HG03066 (cell line): ENCODE results near the gene TAF1A.

ENCODE experiments used
- ATAC-seq: cut with Tn5 transposase; IDR thresholded peaks from one replicate; pipeline ENCODE4 v1.9.1; 2021; ENCODE audit warnings: low read depth; ENCODE audit not compliant: unreplicated experiment

Gene TAF1A

GRCh38 chr1:222600281-222600680 is 10.5 kb upstream of the TAF1A start:
- no peak for ATAC-seq

- ATAC-seq, result no peak
These were observed 7.0 kb upstream of the TAF1A start for GRCh38 chr1:222596696-222597095.

GRCh38 chr1:222594789-222595188 is 5.1 kb upstream of the TAF1A start:
- ATAC-seq, result no peak

GRCh38 chr1:222592171-222592570 is 2.4 kb upstream of the TAF1A start:
- ATAC-seq, result no peak

- no peak for ATAC-seq
These were observed 1.6 kb downstream of the TAF1A start for GRCh38 chr1:222588135-222588534.

GRCh38 chr1:222586842-222587241 is 2.9 kb downstream of the TAF1A start:
- no peak for ATAC-seq

- peak; percentile 88 for ATAC-seq
These were observed 6.7 kb downstream of the TAF1A start for GRCh38 chr1:222583079-222583478.

GRCh38 chr1:222582099-222582774 is 7.5 kb downstream of the TAF1A start:
- peak; percentile 45 for ATAC-seq

- ATAC-seq, result no peak
These were observed 10.4 kb downstream of the TAF1A start for GRCh38 chr1:222579316-222579715.

- no peak for ATAC-seq
These were observed 18.9 kb downstream of the TAF1A start for GRCh38 chr1:222570837-222571236.

- no peak for ATAC-seq
These were observed 28.1 kb downstream of the TAF1A start for GRCh38 chr1:222561656-222562055.

GRCh38 chr1:222557574-222557973 is 32.2 kb downstream of the TAF1A start:
- ATAC-seq, result no peak

- ATAC-seq, result no peak
These were observed 32.6 kb downstream of the TAF1A start for GRCh38 chr1:222557148-222557547.

GRCh38 chr1:222555992-222556615 is 33.6 kb downstream of the TAF1A start:
- no peak for ATAC-seq

- ATAC-seq, result no peak
These were observed 35.6 kb downstream of the TAF1A start for GRCh38 chr1:222554177-222554576.

- ATAC-seq, result no peak
These were observed 36.9 kb downstream of the TAF1A start for GRCh38 chr1:222552882-222553281.

- ATAC-seq, result no peak
These were observed 41.6 kb downstream of the TAF1A start, which contains the start of gene HHIPL2 for GRCh38 chr1:222547944-222548671. Gene HHIPL2, minus strand, starts transcription at chr1:222548104. Its CDS starts 60 bp downstream, at chr1:222548044.

- ATAC-seq, result no peak
These were observed 42.5 kb downstream of the TAF1A start for GRCh38 chr1:222547260-222547614.

- no peak for ATAC-seq
These were observed 43.0 kb downstream of the TAF1A start for GRCh38 chr1:222546548-222547259.

- no peak for ATAC-seq
These were observed 43.6 kb downstream of the TAF1A start for GRCh38 chr1:222546091-222546490.

GRCh38 chr1:222543817-222544216 is 45.9 kb downstream of the TAF1A start:
- ATAC-seq, result no peak
